Stimulated activated naive CD4-positive, alpha-beta T cell (primary cell): ENCODE data around the gene SOS2.
"Not testable (repeated sequence)": the region's sequence is repeated elsewhere in the genome, so short reads cannot be mapped to it uniquely, and the experiment has no call there.

Source experiments
- DNase-seq, 6 experiments: peaks; one replicate each; lab custom pipeline; 2025; lab: John Stamatoyannopoulos, UW

Gene SOS2

GRCh38 chr14:50225974-50226297 lies 5.4 kb downstream of the SOS2 start:
- no peak for DNase-seq

- no peak for DNase-seq
Measured at GRCh38 chr14:50225067-50225973, 6.1 kb downstream of the SOS2 start.

GRCh38 chr14:50222055-50222613 lies 9.2 kb downstream of the SOS2 start:
- no peak for DNase-seq

- DNase-seq: no peak
Measured at GRCh38 chr14:50218501-50218900, 12.9 kb downstream of the SOS2 start.

- DNase-seq: no peak
Measured at GRCh38 chr14:50215416-50215815, 16.0 kb downstream of the SOS2 start.

GRCh38 chr14:50213795-50214194 lies 17.6 kb downstream of the SOS2 start:
- no peak for DNase-seq

GRCh38 chr14:50212726-50213125 lies 18.7 kb downstream of the SOS2 start:
- DNase-seq: no peak

- no peak for DNase-seq
Measured at GRCh38 chr14:50210074-50210473, 21.3 kb downstream of the SOS2 start.

GRCh38 chr14:50198499-50198898 lies 32.9 kb downstream of the SOS2 start:
- DNase-seq: no peak

- DNase-seq: no peak
Measured at GRCh38 chr14:50191499-50191898, 39.9 kb downstream of the SOS2 start.

- no peak for DNase-seq
Measured at GRCh38 chr14:50186107-50186506, 45.3 kb downstream of the SOS2 start.

- DNase-seq: no peak
Measured at GRCh38 chr14:50173891-50174290, 57.5 kb downstream of the SOS2 start.

- DNase-seq: no peak
Measured at GRCh38 chr14:50171895-50172294, 59.5 kb downstream of the SOS2 start.

- DNase-seq: not testable (repeated sequence)
Measured at GRCh38 chr14:50167381-50167780, 64.0 kb downstream of the SOS2 start.

- no peak for DNase-seq
Measured at GRCh38 chr14:50156111-50156510, 75.3 kb downstream of the SOS2 start.

- DNase-seq: no peak
Measured at GRCh38 chr14:50148799-50149198, 82.6 kb downstream of the SOS2 start.

GRCh38 chr14:50139192-50139591 lies 92.2 kb downstream of the SOS2 start:
- no peak for DNase-seq

GRCh38 chr14:50127802-50128201 lies 103.6 kb downstream of the SOS2 start:
- no peak for DNase-seq

GRCh38 chr14:50123062-50123461 lies 108.3 kb downstream of the SOS2 start:
- no peak for DNase-seq

GRCh38 chr14:50122291-50122690 lies 109.1 kb downstream of the SOS2 start:
- DNase-seq: no peak

- no peak for DNase-seq
Measured at GRCh38 chr14:50121486-50121885, 109.9 kb downstream of the SOS2 start.

- no peak for DNase-seq
Measured at GRCh38 chr14:50117456-50117855, 113.9 kb downstream of the SOS2 start.

GRCh38 chr14:50116966-50117365 lies 114.4 kb downstream of the SOS2 start:
- DNase-seq: no peak
